Adrenal gland (tissue), 5 donors: ENCODE results near the gene SACS.

Source experiments
- POLR2A ChIP-seq, 2 donors: fragments of 450-650 bp; IDR thresholded peaks; one replicate each; pipeline ENCODE4 v1.6.1; 2017; ENCODE audit warnings: antibody characterized with exemption in 2 of 2, mild to moderate bottlenecking in 2 of 2, moderate library complexity in 1 of 2
- TF ChIP-seq, protein P1 (sequence below), 6 experiments: fragments of 450-650 bp in 4 of 6; fragments of 200-600 bp in 2 of 6; sonication (generic) in 1 of 6; IDR thresholded peaks; 1 replicate in 5 of 6; 2 replicates in 1 of 6; pipeline versions ENCODE4 v1.5.1 to v1.8.0; 2016 to 2021; ENCODE audit warnings: antibody characterized with exemption in 6 of 6, mild to moderate bottlenecking in 2 of 6, moderate library complexity in 1 of 6
- donor health status: DM: no; HTN: no; CAD: no.

- TF ChIP-seq, protein P1, sequence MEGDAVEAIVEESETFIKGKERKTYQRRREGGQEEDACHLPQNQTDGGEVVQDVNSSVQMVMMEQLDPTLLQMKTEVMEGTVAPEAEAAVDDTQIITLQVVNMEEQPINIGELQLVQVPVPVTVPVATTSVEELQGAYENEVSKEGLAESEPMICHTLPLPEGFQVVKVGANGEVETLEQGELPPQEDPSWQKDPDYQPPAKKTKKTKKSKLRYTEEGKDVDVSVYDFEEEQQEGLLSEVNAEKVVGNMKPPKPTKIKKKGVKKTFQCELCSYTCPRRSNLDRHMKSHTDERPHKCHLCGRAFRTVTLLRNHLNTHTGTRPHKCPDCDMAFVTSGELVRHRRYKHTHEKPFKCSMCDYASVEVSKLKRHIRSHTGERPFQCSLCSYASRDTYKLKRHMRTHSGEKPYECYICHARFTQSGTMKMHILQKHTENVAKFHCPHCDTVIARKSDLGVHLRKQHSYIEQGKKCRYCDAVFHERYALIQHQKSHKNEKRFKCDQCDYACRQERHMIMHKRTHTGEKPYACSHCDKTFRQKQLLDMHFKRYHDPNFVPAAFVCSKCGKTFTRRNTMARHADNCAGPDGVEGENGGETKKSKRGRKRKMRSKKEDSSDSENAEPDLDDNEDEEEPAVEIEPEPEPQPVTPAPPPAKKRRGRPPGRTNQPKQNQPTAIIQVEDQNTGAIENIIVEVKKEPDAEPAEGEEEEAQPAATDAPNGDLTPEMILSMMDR (IDR thresholded peaks at IDR 0.05) = no peak
- no peak for TF ChIP-seq POLR2A (IDR thresholded peaks at IDR 0.05)
These were observed 37.5 kb upstream of the SACS start for GRCh38 chr13:23470790-23471614.
